Left lung (tissue), 10 donors: ENCODE results near the gene DCDC2. TPM values are rescaled to one million over a fixed set of nuclear protein-coding genes. Genes with fewer than 3 reads are reported as not detected.
"Not testable (repeated sequence)": the region's sequence is repeated elsewhere in the genome, so short reads cannot be mapped to it uniquely, and the experiment has no call there.

Source experiments
- ATAC-seq: fragments of 200-7000 bp; cut with Tn5 transposase; one replicate; pipeline ENCODE4 v1.9.1; 2020; ENCODE audit warnings: moderate library complexity
- DNase-seq, 4 donors: peaks; one replicate each; pipeline ENCODE4 v3.0.0-alpha.2; 2013 to 2020
- H3K27ac ChIP-seq, 2 donors: fragments of 200-600 bp; sonication (generic) in 1 of 2; one replicate each; pipeline versions ENCODE4 v1.5.0 to v1.8.0; 2020 to 2021
- H3K27me3 ChIP-seq, 2 donors: fragments of 200-600 bp; sonication (generic) in 1 of 2; one replicate each; pipeline versions ENCODE4 v1.5.0 to v1.8.0; 2020 to 2021
- H3K36me3 ChIP-seq, 2 donors: fragments of 200-600 bp; sonication (generic) in 1 of 2; one replicate each; pipeline versions ENCODE4 v1.5.0 to v1.8.0; 2020 to 2021
- H3K4me1 ChIP-seq, 2 donors: fragments of 200-600 bp; one replicate each; pipeline ENCODE4 v1.8.0; 2021
- H3K4me3 ChIP-seq, 2 donors: fragments of 200-600 bp; sonication (generic) in 1 of 2; one replicate each; pipeline versions ENCODE4 v1.5.0 to v1.8.0; 2020 to 2021; ENCODE audit warnings: mild to moderate bottlenecking in 1 of 2
- H3K9me3 ChIP-seq, 2 donors: fragments of 200-600 bp; sonication (generic) in 1 of 2; one replicate each; pipeline versions ENCODE4 v1.5.0 to v1.8.0; 2020 to 2021
- CTCF ChIP-seq, 2 donors: fragments of 200-600 bp; sonication (generic) in 1 of 2; IDR thresholded peaks; one replicate each; pipeline versions ENCODE4 v1.5.0 to v1.8.0; 2021; ENCODE audit warnings: antibody characterized with exemption in 2 of 2
- intact Hi-C, 2 donors: fragments of 100-400 bp; cut with DNase I; formaldehyde crosslinking; loops; one replicate each; pipeline versions ENCODE4 v1.11.2 to v1.14.2; 2022
- polyA plus RNA-seq, 6 donors: library from polyadenylated mRNA; unstranded; fragments of 120-200 nt; gene quantifications; one replicate each; pipeline ENCODE4 v1.2.1, GENCODE V29; 2013; ENCODE audit not compliant: insufficient read length in 6 of 6
- total RNA-seq, 2 donors: library from RNA; stranded (reverse); fragmentation: NEBNext Ultra II Directional; extraction: Animal tissue kit (Norgen Biotek cat#: 25700); gene quantifications; one replicate each; pipeline ENCODE4 v1.2.1, GENCODE V29; 2021
- donor health status: DM: no; HTN: yes; CAD: no.
- donor health status: DM: no; HTN: no; CAD: no.

Gene DCDC2
- total and polyA plus RNA-seq, 8 donors = 7.8 to 13.7 (median 10.5) TPM

GRCh38 chr6:24146871-24147270 lies 211.0 kb downstream of the DCDC2 start:
- Histone ChIP-seq H3K4me1 (no peaks in the 10 kb centered on the region), H3K27ac (no peak overlapping the region), H3K4me3 (no peak overlapping the region), H3K36me3 (no peaks in the 10 kb centered on the region), H3K27me3 (no peaks in the 10 kb centered on the region), H3K9me3 (peaks cover 0 to 4% of the 10 kb centered on the region in 2 donors)
- intact Hi-C loops = no loop called here
- no peak for DNase-seq
- TF ChIP-seq CTCF (IDR thresholded peaks at IDR 0.05) = no peak
- ATAC-seq = no peak

DNA sequence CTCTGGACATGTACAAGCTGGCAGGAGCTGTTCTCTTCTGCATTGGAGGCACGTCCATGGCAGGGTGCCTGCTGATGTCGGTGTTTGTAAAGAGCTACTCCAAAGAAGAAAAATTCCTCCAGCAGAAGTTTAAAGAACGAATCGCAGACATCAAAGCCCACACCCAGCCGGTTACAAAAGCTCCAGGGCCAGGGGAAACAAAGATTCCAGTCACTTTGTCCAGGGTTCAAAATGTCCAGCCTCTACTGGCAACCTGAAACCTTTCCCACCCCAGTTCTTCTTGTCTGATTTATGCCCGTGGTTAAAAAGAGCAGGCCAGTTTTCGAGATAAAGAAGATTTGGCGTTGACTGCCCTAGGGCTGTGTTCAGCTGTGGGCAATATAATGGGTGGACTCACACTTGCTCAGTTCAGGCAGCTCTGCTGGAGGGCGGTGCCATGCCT lies 212.1 kb downstream of the DCDC2 start:
- no peak for ATAC-seq
- intact Hi-C loops = no loop called here
- Histone ChIP-seq H3K4me3 (no peak overlapping the region), H3K4me1 (no peaks in the 10 kb centered on the region), H3K27ac (no peak overlapping the region), H3K36me3 (no peaks in the 10 kb centered on the region), H3K27me3 (no peaks in the 10 kb centered on the region), H3K9me3 (peaks cover 0 to 3% of the 10 kb centered on the region in 2 donors)
- no peak for TF ChIP-seq CTCF (IDR thresholded peaks at IDR 0.05)
- no peak for DNase-seq

- H3K4me1 ChIP-seq, H3K4me3 ChIP-seq, DNase-seq, intact Hi-C loops, H3K27ac ChIP-seq, ATAC-seq, H3K27me3 ChIP-seq, H3K9me3 ChIP-seq, H3K36me3 ChIP-seq: not testable (repeated sequence)
Observed at GRCh38 chr6:24142733-24143132, 215.1 kb downstream of the DCDC2 start.

GRCh38 chr6:24140591-24140990 lies 217.3 kb downstream of the DCDC2 start:
- TF ChIP-seq CTCF (IDR thresholded peaks at IDR 0.05) = no peak
- Histone ChIP-seq H3K4me3 (no peak overlapping the region), H3K4me1 (no peaks in the 10 kb centered on the region), H3K36me3 (no peaks in the 10 kb centered on the region), H3K27ac (no peak overlapping the region), H3K9me3 (peaks cover 0 to 3% of the 10 kb centered on the region in 2 donors), H3K27me3 (no peaks in the 10 kb centered on the region)
- peak; percentile 32 for ATAC-seq
- intact Hi-C loops = no loop called here
- DNase-seq = peak in 2 of 4 donors; percentile 78 to 80

DNA sequence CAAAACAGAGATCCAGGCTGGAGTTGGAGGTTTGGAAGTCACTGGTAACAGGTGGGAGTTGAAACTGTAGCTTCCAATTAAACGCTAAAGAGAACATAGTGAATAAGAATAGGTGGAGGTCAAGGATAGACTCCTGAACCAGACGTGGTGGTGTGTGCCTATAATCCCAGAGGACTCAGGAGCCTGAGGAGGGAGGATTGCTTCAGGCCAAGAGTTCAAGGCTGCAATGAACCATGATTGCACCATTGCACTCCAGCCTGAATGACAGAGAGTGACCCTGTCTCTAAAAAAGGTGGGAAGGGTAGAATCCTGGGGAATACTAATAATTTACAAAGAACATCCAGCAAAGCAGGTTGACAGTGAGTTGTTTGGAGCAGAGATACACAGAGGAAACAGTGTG lies 218.2 kb downstream of the DCDC2 start:
- no peaks in the 10 kb centered on the region for H3K27me3 ChIP-seq
- no peak overlapping the region for H3K27ac ChIP-seq
- no peaks in the 10 kb centered on the region for H3K36me3 ChIP-seq
- DNase-seq = no peak
- H3K4me1 ChIP-seq = no peaks in the 10 kb centered on the region
- H3K9me3 ChIP-seq = peaks cover 0 to 3% of the 10 kb centered on the region in 2 donors
- intact Hi-C loops = no loop called here
- no peak overlapping the region for H3K4me3 ChIP-seq
- ATAC-seq = no peak
- no peak for TF ChIP-seq CTCF (IDR thresholded peaks at IDR 0.05)

DNA sequence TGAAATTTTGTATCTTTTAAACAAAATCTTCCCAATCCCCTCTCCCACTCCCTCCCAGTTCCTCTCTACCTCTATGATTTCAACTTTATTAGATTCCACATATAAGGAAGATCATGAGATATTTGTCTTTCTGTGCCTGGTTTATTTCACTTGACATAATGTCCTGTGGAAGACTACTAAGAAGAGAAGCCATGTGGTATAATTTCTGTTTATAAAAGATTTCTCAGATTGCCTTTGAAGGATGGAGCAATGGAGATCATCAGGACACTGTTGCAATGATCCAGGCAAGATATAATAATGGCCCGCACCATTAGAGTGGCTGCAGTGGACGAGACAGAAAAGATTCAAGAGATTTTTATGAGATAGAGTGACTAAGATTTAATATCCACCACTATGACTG lies 218.8 kb downstream of the DCDC2 start:
- no peak for ATAC-seq
- intact Hi-C loops = no loop called here
- Histone ChIP-seq H3K27me3 (no peaks in the 10 kb centered on the region), H3K27ac (no peak overlapping the region), H3K9me3 (peaks cover 0 to 3% of the 10 kb centered on the region in 2 donors), H3K36me3 (no peaks in the 10 kb centered on the region), H3K4me3 (no peak overlapping the region), H3K4me1 (no peaks in the 10 kb centered on the region)
- TF ChIP-seq CTCF (IDR thresholded peaks at IDR 0.05) = no peak
- no peak for DNase-seq
